Prostate gland (tissue), 2 donors: ENCODE results near the gene IL33. TPM values are rescaled to one million over a fixed set of nuclear protein-coding genes. Genes with fewer than 3 reads are reported as not detected.

Experiments
- DNase-seq: peaks from one replicate; pipeline ENCODE4 v3.0.0-alpha.2; 2019; ENCODE audit warnings: low spot score
- H3K27ac ChIP-seq, 2 donors: fragments of 200-600 bp; sonication (generic); 2 replicates each; pipeline ENCODE4 v1.5.1; 2017 to 2019
- H3K27me3 ChIP-seq: fragments of 200-600 bp; sonication (generic); replicated peaks from 2 replicates; pipeline ENCODE4 v1.5.1; 2019; ENCODE audit not compliant: insufficient read depth
- H3K36me3 ChIP-seq, 2 donors: fragments of 200-600 bp; sonication (generic); 1 replicate in 1 of 2; 2 replicates in 1 of 2; pipeline versions ENCODE4 v1.5.1 to v1.8.1; 2017 to 2019
- H3K4me1 ChIP-seq: fragments of 200-600 bp; sonication (generic); replicated peaks from 2 replicates; pipeline ENCODE4 v1.5.1; 2019
- H3K4me3 ChIP-seq, 2 donors: fragments of 200-600 bp; sonication (generic); 2 replicates each; pipeline ENCODE4 v1.5.1; 2017 to 2019
- H3K9me3 ChIP-seq: fragments of 200-600 bp; sonication (generic); 2 replicates; pipeline ENCODE4 v1.5.1; 2017
- CTCF ChIP-seq, 4 experiments: fragments of 200-600 bp in 2 of 4; fragments of 450-650 bp in 2 of 4; sonication (generic) in 2 of 4; IDR thresholded peaks; 1 replicate in 3 of 4; 2 replicates in 1 of 4; pipeline ENCODE4 v1.5.1; 2016 to 2019; ENCODE audit warnings: antibody characterized with exemption in 4 of 4, mild to moderate bottlenecking in 2 of 4, moderate library complexity in 2 of 4
- POLR2A ChIP-seq: fragments of 450-650 bp; IDR thresholded peaks from one replicate; pipeline ENCODE4 v1.6.1; 2016; ENCODE audit warnings: antibody characterized with exemption, mild to moderate bottlenecking
- POLR2AphosphoS5 ChIP-seq: sonication (generic); formaldehyde crosslinking; IDR thresholded peaks from one replicate; pipeline ENCODE4 v1.6.1; 2017; ENCODE audit warnings: antibody characterized with exemption
- WGBS: methylation state at CpG from one replicate; pipeline ENCODE4 v1.1.5; 2018; 5-methylcytosine and 5-hydroxymethylcytosine counted together
- intact Hi-C: fragments of 100-400 bp; cut with DNase I; formaldehyde crosslinking; loops from one replicate; pipeline ENCODE4 v1.14.2; 2022
- total RNA-seq, 2 donors: library from RNA; depleted of rRNA; stranded (reverse); fragments of >200 nt; gene quantifications; one replicate each; pipeline ENCODE4 v1.1.0, GENCODE V29; 2016

Gene IL33
- total RNA-seq, 2 donors from 2014 or later = 11.6 to 13.8 TPM

- DNase-seq = no peak
- intact Hi-C loops = no loop called here
- Histone ChIP-seq H3K4me1 (no peaks in the 10 kb centered on the region), H3K27ac (no peak overlapping the region), H3K4me3 (no peak overlapping the region), H3K27me3 (no peaks in the 10 kb centered on the region), H3K36me3 (no peaks in the 10 kb centered on the region), H3K9me3 (no peaks in the 10 kb centered on the region)
- 90% methylated on average over 1 of the region's 1 CpG for WGBS
- TF ChIP-seq CTCF (IDR thresholded peaks at IDR 0.05) (no peak), POLR2A (no peak), POLR2AphosphoS5 (no peak)
These were observed 32.0 kb upstream of the IL33 start for GRCh38 chr9:6183627-6184026.

GRCh38 chr9:6184749-6185645 lies 30.6 kb upstream of the IL33 start:
- Histone ChIP-seq H3K4me3 (no peak overlapping the region), H3K36me3 (no peaks in the 10 kb centered on the region), H3K27me3 (no peaks in the 10 kb centered on the region), H3K27ac (no peak overlapping the region), H3K9me3 (no peaks in the 10 kb centered on the region), H3K4me1 (no peaks in the 10 kb centered on the region)
- WGBS = 55% methylated on average over 5 of the region's 5 CpGs
- intact Hi-C loops = no loop called here
- TF ChIP-seq POLR2AphosphoS5 (no peak), POLR2A (no peak), CTCF (IDR thresholded peaks at IDR 0.05) (no peak)
- no peak for DNase-seq

- no peak for TF ChIP-seq CTCF (IDR thresholded peaks at IDR 0.05)
- TF ChIP-seq POLR2A = no peak
- TF ChIP-seq POLR2AphosphoS5 = no peak
- no peaks in the 10 kb centered on the region for H3K4me1 ChIP-seq
- 71% methylated on average over 2 of the region's 2 CpGs for WGBS
- DNase-seq = no peak
- H3K27me3 ChIP-seq = no peaks in the 10 kb centered on the region
- H3K9me3 ChIP-seq = no peaks in the 10 kb centered on the region
- no peak overlapping the region for H3K4me3 ChIP-seq
- intact Hi-C loops = no loop called here
- H3K36me3 ChIP-seq = no peaks in the 10 kb centered on the region
- H3K27ac ChIP-seq = no peak overlapping the region
These were observed 28.9 kb upstream of the IL33 start for GRCh38 chr9:6186691-6187090.

- DNase-seq = no peak
- Histone ChIP-seq H3K4me1 (no peaks in the 10 kb centered on the region), H3K4me3 (no peak overlapping the region), H3K36me3 (no peaks in the 10 kb centered on the region), H3K9me3 (no peaks in the 10 kb centered on the region), H3K27me3 (no peaks in the 10 kb centered on the region), H3K27ac (no peak overlapping the region)
- intact Hi-C loops = no loop called here
- no peak for TF ChIP-seq POLR2A
- TF ChIP-seq POLR2AphosphoS5 = no peak
- TF ChIP-seq CTCF (IDR thresholded peaks at IDR 0.05) = no peak
These were observed 28.3 kb upstream of the IL33 start for GRCh38 chr9:6187272-6187671.

GRCh38 chr9:6188466-6188865 lies 27.1 kb upstream of the IL33 start:
- Histone ChIP-seq H3K4me3 (no peak overlapping the region), H3K9me3 (no peaks in the 10 kb centered on the region), H3K27me3 (no peaks in the 10 kb centered on the region), H3K4me1 (no peaks in the 10 kb centered on the region), H3K36me3 (no peaks in the 10 kb centered on the region), H3K27ac (no peak overlapping the region)
- intact Hi-C loops = no loop called here
- TF ChIP-seq CTCF (IDR thresholded peaks at IDR 0.05) (no peak), POLR2A (no peak), POLR2AphosphoS5 (no peak)
- DNase-seq = no peak
- WGBS = 19% methylated on average over 1 of the region's 1 CpG
